GM21447 (cell line): ENCODE data around the gene BANP.
"Not testable (repeated sequence)": the region's sequence is repeated elsewhere in the genome, so short reads cannot be mapped to it uniquely, and the experiment has no call there.

ENCODE experiments used
- ATAC-seq: cut with Tn5 transposase; IDR thresholded peaks from one replicate; pipeline ENCODE4 v1.9.1; 2021; ENCODE audit not compliant: unreplicated experiment

Gene BANP, protein sequence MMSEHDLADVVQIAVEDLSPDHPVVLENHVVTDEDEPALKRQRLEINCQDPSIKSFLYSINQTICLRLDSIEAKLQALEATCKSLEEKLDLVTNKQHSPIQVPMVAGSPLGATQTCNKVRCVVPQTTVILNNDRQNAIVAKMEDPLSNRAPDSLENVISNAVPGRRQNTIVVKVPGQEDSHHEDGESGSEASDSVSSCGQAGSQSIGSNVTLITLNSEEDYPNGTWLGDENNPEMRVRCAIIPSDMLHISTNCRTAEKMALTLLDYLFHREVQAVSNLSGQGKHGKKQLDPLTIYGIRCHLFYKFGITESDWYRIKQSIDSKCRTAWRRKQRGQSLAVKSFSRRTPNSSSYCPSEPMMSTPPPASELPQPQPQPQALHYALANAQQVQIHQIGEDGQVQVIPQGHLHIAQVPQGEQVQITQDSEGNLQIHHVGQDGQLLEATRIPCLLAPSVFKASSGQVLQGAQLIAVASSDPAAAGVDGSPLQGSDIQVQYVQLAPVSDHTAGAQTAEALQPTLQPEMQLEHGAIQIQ

DNA sequence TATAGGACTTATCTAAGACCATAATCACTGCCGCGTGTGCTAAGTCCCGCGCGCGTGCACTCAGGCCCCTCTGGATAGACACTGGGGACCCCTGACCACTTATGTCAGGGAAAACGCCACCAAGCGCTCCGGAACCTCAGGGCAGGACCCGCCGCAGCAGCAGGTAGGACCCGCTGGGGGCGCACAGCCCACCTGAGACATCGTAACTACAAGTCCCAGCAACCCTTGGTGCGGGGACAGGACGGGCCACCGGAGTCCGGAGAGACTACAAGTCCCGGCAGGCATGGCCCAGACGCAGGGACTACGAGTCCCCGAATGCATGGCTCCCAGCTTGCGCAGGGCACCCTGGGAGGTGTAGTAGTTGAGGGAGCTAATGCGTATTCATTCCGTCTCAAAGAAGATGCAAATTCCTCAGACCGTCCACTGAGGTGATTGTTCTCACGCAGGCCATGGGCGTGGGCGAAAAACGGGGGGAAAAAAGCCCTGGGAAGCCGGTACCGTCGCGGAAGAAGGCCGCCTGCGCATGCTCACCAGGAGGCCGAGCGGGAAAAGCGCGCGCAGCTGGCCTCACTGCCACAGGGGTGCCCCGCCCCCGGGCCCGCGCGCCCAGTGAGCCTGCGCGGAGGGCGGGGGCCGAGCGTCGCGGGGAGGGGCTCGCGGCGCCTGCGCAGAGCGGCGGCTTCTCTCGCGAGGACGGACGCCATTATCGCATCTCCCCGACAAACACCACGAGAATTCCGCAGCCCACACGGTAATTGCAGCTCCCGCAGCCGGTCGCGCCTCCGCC, at the start of gene BANP:
TSS of gene BANP (plus strand) at position 670 of the 787 bp plus-strand sequence. CDS start 23,682 bp downstream, outside the sequence.
- ATAC-seq: peak; percentile 86

DNA sequence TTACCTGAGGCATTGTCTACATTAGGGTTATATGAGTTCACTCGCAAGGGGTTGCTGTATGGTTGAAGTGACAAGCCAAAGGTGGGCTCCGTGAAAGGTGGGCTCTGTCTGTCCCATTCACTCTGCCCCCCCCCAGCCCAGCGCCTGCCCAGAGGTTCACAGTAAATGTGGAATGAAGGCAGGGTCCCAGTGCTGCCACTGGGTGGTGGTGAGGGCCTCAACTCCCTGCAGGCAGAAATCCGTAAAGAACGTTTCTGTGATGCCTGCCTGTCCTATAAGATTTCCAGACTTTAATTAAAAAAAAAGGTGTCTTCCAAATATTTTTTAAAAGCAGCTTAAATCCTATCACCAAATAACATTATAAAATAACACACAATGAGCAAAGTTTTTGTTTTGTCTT, 46.3 kb upstream of the BANP start:
- ATAC-seq: not testable (repeated sequence)

- ATAC-seq: not testable (repeated sequence)
Measured at GRCh38 chr16:87905521-87905920, 45.7 kb upstream of the BANP start.

DNA sequence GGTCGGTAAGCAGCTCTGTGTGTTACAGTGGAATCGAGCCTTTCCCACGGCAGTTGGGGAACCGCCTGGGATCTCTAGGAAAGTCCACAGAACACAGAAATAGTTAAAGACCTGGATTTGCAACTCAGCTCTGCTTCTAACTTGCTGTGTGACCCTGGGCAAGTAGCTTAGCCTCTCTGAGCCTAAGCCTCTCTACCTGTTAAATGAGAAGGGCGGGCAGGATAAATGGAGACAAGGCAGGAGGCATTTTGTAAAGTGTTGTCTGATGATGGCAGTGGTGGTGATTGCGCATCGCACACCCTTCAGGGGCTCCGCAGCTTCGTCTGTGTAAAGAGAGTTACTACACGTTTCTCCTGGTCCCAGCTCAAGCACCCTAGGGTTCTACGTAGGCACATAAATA, 43.1 kb upstream of the BANP start:
- ATAC-seq: not testable (repeated sequence)

- ATAC-seq: peak; percentile 89
Measured at GRCh38 chr16:87909203-87909935, 41.9 kb upstream of the BANP start.

- not testable (repeated sequence) for ATAC-seq
Measured at GRCh38 chr16:87911106-87911763, 40.0 kb upstream of the BANP start.

DNA sequence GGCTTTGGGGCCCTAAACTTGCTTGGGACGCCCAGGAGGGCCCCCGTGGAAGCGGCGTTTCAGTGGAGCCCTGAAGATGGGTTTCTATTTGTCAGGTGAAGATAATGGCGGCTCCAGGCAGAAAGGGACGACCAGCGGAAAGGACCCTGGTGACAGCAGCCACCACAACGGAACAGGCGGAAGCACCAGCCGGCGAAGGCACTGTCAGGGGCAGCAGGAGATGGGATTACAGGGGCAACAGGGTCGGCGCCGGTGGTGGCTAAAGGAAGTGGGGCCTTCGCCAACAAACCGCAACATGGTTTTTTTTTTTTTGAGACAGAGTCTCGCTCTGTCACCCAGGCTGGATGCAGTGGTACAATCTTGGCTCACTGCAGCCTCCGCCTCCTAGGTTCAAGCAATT, 38.5 kb upstream of the BANP start:
- ATAC-seq: not testable (repeated sequence)

- not testable (repeated sequence) for ATAC-seq
Measured at GRCh38 chr16:87914021-87914725, 37.1 kb upstream of the BANP start.

DNA sequence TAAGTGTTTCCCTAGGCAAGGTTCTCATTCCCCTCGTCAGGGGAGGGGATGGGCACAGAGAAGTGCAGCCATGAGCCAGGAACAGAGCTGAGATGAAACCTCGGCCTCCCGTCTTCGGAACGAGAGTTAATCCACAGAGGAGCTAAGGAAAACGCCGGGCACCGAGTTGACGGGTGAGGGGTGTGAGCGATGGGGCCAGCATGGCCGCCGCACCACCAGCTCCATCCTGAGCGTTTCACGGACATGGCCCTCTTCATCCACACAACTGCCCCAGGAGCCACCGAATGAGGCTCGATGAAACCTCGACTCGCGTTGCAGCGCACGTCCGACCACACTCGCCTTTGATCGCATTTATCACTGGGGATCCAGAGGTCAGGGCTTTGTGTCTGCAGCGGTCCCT, 36.4 kb upstream of the BANP start:
- no peak for ATAC-seq

- no peak for ATAC-seq
Measured at GRCh38 chr16:87917503-87917902, 33.7 kb upstream of the BANP start.

- ATAC-seq: no peak
Measured at GRCh38 chr16:87918338-87918737, 32.9 kb upstream of the BANP start.

DNA sequence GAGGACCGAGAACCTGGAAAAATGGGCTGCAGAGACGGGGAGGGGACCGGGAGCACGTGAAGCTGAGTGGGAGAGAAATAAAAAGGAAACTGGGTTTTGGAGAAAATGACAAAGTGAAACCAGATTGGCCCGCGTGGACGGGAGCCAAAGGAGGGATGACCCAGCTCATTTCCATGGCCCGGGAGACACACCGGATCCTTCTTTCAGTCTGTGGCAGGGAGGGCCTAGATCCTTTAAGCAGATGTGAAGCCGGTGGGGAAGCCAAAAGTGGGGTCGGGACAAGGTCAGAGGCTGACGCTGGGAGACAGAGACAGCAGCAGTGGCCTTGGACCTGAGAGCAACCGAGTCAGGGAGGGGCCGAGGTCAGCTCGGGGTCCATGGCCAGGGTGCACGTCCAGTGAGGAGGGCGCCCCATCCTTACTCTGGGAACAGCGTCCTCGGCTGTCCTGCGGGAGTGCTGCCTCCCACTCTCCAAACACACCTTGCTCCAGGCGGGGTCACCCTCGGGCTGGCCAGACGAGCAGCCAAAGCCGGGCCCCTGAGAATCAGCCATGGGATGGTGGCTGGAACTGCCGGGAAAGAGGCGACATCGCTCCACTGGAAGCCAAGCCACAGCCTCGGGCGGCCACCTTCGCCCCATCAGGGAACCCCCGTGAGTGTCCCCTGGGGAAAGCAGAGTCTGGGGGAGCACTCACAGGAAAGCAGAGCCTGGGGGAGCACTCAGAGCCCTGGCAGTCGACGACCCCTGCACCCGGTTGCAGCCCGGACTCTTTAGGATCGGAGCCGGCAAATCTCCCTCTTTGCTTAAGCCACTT, 32.2 kb upstream of the BANP start:
- ATAC-seq: no peak

DNA sequence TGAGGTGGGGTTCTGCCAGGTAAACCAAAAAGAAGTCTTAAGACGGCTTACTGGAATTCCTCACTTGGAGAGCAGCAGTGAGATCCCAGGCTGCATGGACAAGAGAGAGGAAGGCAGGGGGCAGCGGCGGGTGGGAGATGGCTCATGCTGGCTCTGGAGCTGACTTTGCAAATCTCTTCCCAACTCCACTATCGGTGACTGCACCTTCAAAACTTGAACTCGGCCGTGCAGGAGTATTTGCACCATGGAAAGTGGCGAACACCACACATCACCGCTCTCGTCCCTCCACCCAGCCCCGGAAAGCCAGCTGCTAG, 31.6 kb upstream of the BANP start:
- no peak for ATAC-seq

GRCh38 chr16:87921236-87921773, 29.9 kb upstream of the BANP start:
- ATAC-seq: no peak

GRCh38 chr16:87922250-87922871, 28.9 kb upstream of the BANP start:
- no peak for ATAC-seq

GRCh38 chr16:87924041-87924810, 27.0 kb upstream of the BANP start:
- peak; percentile 78 for ATAC-seq

- no peak for ATAC-seq
Measured at GRCh38 chr16:87924811-87925670, 26.2 kb upstream of the BANP start.
